Neural progenitor cell (in vitro differentiated cells): Measurements from ENCODE around the gene NAT9. TPM values are rescaled to one million over a fixed set of nuclear protein-coding genes. Genes with fewer than 3 reads are reported as not detected.

Source experiments
- DNase-seq: peaks from one replicate; pipeline ENCODE4 v3.0.0-alpha.2; 2016; ENCODE audit warnings: low spot score
- H2AFZ ChIP-seq: fragments of 200-600 bp; sonication (generic); replicated peaks from 2 replicates; pipeline ENCODE4 v1.6.1; 2016; ENCODE audit warnings: antibody characterized with exemption
- H3F3A ChIP-seq: fragments of 200-600 bp; sonication (generic); 2 replicates; pipeline ENCODE4 v1.6.1; 2016; ENCODE audit warnings: antibody characterized with exemption, low read depth
- H3K27ac ChIP-seq: fragments of 200-600 bp; sonication (generic); 2 replicates; pipeline ENCODE4 v1.5.1; 2016; ENCODE audit warnings: mild to moderate bottlenecking
- H3K27me3 ChIP-seq: fragments of 200-600 bp; sonication (generic); 2 replicates; pipeline ENCODE4 v1.6.1; 2016; ENCODE audit warnings: mild to moderate bottlenecking, moderate library complexity
- H3K36me3 ChIP-seq: fragments of 200-600 bp; sonication (generic); 2 replicates; pipeline ENCODE4 v1.5.1; 2016
- H3K4me1 ChIP-seq: fragments of 200-600 bp; sonication (generic); 2 replicates; pipeline ENCODE4 v1.6.1; 2016; ENCODE audit warnings: mixed run types
- H3K4me2 ChIP-seq: fragments of 200-600 bp; sonication (generic); 2 replicates; pipeline ENCODE4 v1.6.1; 2016
- H3K4me3 ChIP-seq: fragments of 200-600 bp; sonication (generic); 2 replicates; pipeline ENCODE4 v1.5.1; 2016
- H3K79me2 ChIP-seq: fragments of 200-600 bp; sonication (generic); 2 replicates; pipeline ENCODE4 v1.6.1; 2016; ENCODE audit warnings: low read depth
- H3K9ac ChIP-seq: fragments of 200-600 bp; sonication (generic); 2 replicates; pipeline ENCODE4 v1.6.1; 2016
- H3K9me3 ChIP-seq: fragments of 200-600 bp; sonication (generic); 2 replicates; pipeline ENCODE4 v1.5.1; 2016; ENCODE audit warnings: low read depth
- H4K20me1 ChIP-seq: fragments of 200-600 bp; sonication (generic); 2 replicates; pipeline ENCODE4 v1.6.1; 2016; ENCODE audit warnings: low read depth
- H3K27ac Mint-ChIP-seq: 3 replicates; pipeline ENCODE4 v1.8.0; 2021; ENCODE audit warnings: mixed read lengths
- H3K27me3 Mint-ChIP-seq: 2 replicates; pipeline ENCODE4 v1.8.0; 2022; ENCODE audit warnings: low read depth, mild to moderate bottlenecking, inconsistent platforms, moderate library complexity, mixed read lengths; ENCODE audit not compliant: insufficient read depth
- H3K36me3 Mint-ChIP-seq: 3 replicates; pipeline ENCODE4 v1.8.0; 2021; ENCODE audit warnings: mixed read lengths
- H3K4me1 Mint-ChIP-seq: 3 replicates; pipeline ENCODE4 v1.8.0; 2021; ENCODE audit warnings: mixed read lengths
- H3K4me3 Mint-ChIP-seq: 3 replicates; pipeline ENCODE4 v1.8.0; 2021; ENCODE audit warnings: mild to moderate bottlenecking, moderate library complexity, mixed read lengths
- H3K9me3 Mint-ChIP-seq: 3 replicates; pipeline ENCODE4 v1.8.0; 2020; ENCODE audit warnings: mixed read lengths
- EZH2 ChIP-seq: fragments of 200-600 bp; sonication (generic); IDR thresholded peaks from 2 replicates; pipeline ENCODE4 v1.6.1; 2017; ENCODE audit warnings: antibody characterized with exemption, mild to moderate bottlenecking, moderate library complexity
- EZH2phosphoT487 ChIP-seq: fragments of 200-600 bp; sonication (generic); IDR thresholded peaks from 2 replicates; pipeline ENCODE4 v1.6.1; 2017; ENCODE audit warnings: antibody characterized with exemption
- total RNA-seq: library from RNA; depleted of rRNA; stranded (reverse); fragments of >200 nt; gene quantifications from 2 replicates; pipeline ENCODE4 v1.2.3, GENCODE V29; 2015; ENCODE audit warnings: low replicate concordance
- TF ChIP-seq, protein P1 (sequence below): fragments of 200-600 bp; sonication (generic); IDR thresholded peaks from 2 replicates; pipeline ENCODE4 v1.5.1; 2017; ENCODE audit warnings: antibody characterized with exemption, mild to moderate bottlenecking

The NAT9 gene
- total RNA-seq, 1 donor from 2014 or later, result 75.3 TPM

DNA sequence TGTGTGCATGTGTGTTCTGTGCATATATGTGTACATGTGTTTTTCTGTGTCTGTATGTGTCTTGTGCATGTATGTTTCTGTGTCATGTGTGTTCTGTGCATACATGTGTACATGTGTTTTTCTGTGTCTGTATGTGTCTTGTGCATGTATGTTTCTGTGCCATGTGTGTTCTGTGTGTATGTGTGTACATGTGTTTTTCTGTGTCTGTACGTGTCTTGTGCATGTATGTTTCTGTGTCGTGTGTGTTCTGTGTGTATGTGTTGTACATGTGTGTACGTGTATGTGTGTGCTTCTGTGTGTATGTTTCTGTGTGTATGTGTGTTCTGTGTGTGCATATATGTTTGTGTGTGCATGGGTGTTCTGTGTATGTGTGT, 47.5 kb downstream of the NAT9 start:
- Histone ChIP-seq H3K4me3 (no peak overlapping the region), H3K9ac (no peak overlapping the region), H3K27me3 (peaks cover 1% of the 10 kb centered on the region), H4K20me1 (no peaks in the 10 kb centered on the region), H3K36me3 (no peaks in the 10 kb centered on the region), H3K79me2 (no peaks in the 10 kb centered on the region), H3F3A (peaks cover 10% of the 10 kb centered on the region), H3K4me2 (no peak overlapping the region), H3K27ac (no peak overlapping the region), H3K9me3 (no peaks in the 10 kb centered on the region), H2AFZ (no peak overlapping the region), H3K4me1 (no peaks in the 10 kb centered on the region)
- Mint-ChIP-seq H3K4me3 (no peak overlapping the region), H3K27ac (no peak overlapping the region), H3K9me3 (no peaks in the 10 kb centered on the region), H3K4me1 (no peaks in the 10 kb centered on the region), H3K27me3 (peaks cover 2% of the 10 kb centered on the region), H3K36me3 (no peaks in the 10 kb centered on the region)
- DNase-seq, result no peak
- TF ChIP-seq EZH2phosphoT487, result no peak
- TF ChIP-seq, protein P1, sequence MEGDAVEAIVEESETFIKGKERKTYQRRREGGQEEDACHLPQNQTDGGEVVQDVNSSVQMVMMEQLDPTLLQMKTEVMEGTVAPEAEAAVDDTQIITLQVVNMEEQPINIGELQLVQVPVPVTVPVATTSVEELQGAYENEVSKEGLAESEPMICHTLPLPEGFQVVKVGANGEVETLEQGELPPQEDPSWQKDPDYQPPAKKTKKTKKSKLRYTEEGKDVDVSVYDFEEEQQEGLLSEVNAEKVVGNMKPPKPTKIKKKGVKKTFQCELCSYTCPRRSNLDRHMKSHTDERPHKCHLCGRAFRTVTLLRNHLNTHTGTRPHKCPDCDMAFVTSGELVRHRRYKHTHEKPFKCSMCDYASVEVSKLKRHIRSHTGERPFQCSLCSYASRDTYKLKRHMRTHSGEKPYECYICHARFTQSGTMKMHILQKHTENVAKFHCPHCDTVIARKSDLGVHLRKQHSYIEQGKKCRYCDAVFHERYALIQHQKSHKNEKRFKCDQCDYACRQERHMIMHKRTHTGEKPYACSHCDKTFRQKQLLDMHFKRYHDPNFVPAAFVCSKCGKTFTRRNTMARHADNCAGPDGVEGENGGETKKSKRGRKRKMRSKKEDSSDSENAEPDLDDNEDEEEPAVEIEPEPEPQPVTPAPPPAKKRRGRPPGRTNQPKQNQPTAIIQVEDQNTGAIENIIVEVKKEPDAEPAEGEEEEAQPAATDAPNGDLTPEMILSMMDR, result no peak
- no peak for TF ChIP-seq EZH2

DNA sequence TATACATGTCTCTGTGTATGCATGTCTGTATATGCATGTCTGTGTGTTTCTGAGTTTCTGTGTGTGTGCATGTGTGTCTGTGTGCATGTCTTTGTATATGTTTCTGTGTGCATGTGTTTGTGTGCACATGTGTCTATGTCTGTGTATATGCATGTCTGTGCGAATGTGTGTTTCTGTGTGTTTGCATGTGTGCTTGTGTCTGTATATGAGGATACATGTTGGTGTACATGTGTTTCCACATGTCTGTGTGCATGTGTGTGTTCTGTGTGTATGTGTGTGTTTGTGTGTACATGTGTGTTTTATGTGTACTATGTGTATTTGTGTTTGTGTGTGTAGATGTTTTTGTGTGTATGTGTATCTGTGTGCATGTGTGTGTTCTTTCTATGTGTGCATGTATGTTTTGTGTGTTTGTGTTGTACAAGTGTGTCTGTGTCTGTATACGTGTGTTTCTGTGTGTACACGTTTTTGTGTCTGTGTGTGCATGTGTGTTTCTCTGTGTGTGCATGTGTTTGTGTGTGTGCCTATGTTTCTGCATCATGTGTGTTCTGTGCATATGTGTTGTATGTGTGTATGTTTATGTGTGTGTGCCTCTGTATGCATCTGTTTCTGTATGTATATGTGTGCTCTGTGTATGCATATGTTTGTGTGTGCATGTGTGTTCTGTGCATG, 48.0 kb downstream of the NAT9 start:
- TF ChIP-seq, protein P1, result no peak
- TF ChIP-seq EZH2 (no peak), EZH2phosphoT487 (no peak)
- Mint-ChIP-seq H3K4me1 (no peaks in the 10 kb centered on the region), H3K4me3 (no peak overlapping the region), H3K27me3 (peaks cover 2% of the 10 kb centered on the region), H3K9me3 (no peaks in the 10 kb centered on the region), H3K36me3 (no peaks in the 10 kb centered on the region), H3K27ac (no peak overlapping the region)
- H3K27me3 ChIP-seq, result peaks cover under 1% of the 10 kb centered on the region
- H3K36me3 ChIP-seq, result no peaks in the 10 kb centered on the region
- no peak overlapping the region for H3K27ac ChIP-seq
- H3K9ac ChIP-seq, result no peak overlapping the region
- no peaks in the 10 kb centered on the region for H3K79me2 ChIP-seq
- no peak overlapping the region for H3K4me3 ChIP-seq
- H2AFZ ChIP-seq, result no peak overlapping the region
- no peak overlapping the region for H3K4me2 ChIP-seq
- peaks cover 10% of the 10 kb centered on the region for H3F3A ChIP-seq
- no peak for DNase-seq
- H4K20me1 ChIP-seq, result no peaks in the 10 kb centered on the region
- H3K4me1 ChIP-seq, result no peaks in the 10 kb centered on the region
- H3K9me3 ChIP-seq, result no peaks in the 10 kb centered on the region

DNA sequence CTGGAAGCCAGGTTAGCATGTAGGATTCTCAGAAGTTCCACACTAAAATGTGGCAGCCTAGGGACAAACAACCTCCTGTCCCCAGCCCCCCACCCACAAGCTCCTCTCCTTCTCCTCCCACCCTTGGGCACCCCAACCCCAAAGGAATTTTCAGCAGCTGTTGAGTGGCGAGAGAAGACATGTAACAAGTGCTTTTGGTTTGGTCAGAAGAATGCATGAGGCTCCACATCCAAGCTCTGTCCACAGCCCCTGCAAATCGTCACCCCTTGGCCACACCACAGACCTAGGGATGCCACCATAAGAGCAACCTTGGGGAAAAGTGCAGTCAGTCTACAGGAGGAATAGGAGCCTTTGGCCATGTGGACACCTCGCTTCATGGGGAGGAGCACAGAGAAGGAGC, 51.0 kb downstream of the NAT9 start:
- Mint-ChIP-seq H3K4me1 (no peaks in the 10 kb centered on the region), H3K4me3 (no peak overlapping the region), H3K27ac (no peak overlapping the region), H3K36me3 (no peaks in the 10 kb centered on the region), H3K9me3 (no peaks in the 10 kb centered on the region), H3K27me3 (peaks cover 2% of the 10 kb centered on the region)
- H3K4me2 ChIP-seq, result no peak overlapping the region
- no peaks in the 10 kb centered on the region for H4K20me1 ChIP-seq
- TF ChIP-seq, protein P1, result no peak
- no peak for TF ChIP-seq EZH2
- TF ChIP-seq EZH2phosphoT487, result no peak
- no peaks in the 10 kb centered on the region for H3K36me3 ChIP-seq
- no peak overlapping the region for H2AFZ ChIP-seq
- H3K9me3 ChIP-seq, result no peaks in the 10 kb centered on the region
- no peaks in the 10 kb centered on the region for H3K79me2 ChIP-seq
- no peak overlapping the region for H3K4me3 ChIP-seq
- DNase-seq, result no peak
- peaks cover 10% of the 10 kb centered on the region for H3F3A ChIP-seq
- H3K9ac ChIP-seq, result no peak overlapping the region
- H3K4me1 ChIP-seq, result no peaks in the 10 kb centered on the region
- no peak overlapping the region for H3K27ac ChIP-seq
- H3K27me3 ChIP-seq, result peaks cover 14% of the 10 kb centered on the region
